ENCODE measurements around the gene BCL11B.

The BCL11B gene

DNA sequence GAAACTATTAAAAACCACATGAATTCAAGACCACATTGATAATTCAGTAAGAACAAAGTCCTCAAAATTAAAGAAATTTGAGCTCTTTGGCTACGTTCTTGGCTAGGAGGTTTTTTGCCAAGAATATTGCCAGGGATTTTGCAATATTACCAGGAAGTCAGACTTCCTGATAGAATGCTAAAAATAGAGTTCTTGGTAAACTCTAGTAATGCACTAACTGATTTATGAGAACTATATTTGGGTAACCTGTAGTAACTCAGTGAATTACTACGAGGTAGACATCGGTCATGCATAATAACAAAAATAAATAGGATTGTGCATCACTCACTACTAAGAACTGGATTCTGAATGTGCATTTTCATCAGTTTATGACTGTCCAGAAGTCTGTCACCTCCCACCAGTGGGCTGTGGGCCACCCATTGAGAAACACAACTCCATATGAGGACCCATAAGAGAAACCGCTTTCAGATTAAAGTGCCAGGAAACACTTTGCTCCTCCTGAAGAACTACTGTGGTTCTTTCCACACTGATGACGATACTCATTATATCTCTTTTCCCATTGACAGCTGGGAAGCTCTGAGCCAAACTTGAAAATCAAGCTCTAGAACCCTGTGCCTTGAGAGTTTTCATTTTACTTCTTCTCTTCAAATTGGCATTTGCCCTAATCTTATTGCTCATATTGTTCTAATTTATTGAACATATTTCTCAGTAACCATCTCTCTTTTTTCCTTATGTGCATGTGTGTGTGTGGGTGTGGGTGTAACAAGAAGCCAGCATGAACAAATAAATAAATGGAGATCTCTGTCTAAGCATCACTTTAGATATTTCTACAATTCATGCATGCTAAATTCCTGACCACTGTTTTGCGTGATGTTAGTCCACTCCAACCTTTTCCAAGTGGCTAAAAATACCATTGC lies 116.6 kb downstream of the BCL11B start:
- DNase-seq = no peak

DNA sequence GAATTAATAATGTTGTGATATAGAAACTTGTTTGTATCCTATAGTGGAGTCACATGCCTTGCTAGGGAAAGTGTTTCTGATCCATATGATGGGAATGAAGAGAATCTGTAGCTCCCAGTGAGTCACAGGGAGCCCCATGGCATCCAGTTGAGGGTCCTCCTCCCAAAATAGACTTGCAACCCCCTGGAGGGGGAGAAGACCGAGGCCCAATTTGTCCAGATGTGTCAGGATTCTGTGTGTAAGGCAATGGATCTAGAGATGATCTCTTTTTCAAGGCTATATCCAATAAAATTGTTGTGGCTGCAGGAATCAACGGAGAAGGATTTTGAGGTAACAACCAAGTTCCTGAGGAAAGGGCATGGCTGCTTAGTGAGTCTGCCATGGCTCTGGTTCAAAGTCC lies 121.8 kb downstream of the BCL11B start:
- no peak for DNase-seq

GRCh38 chr14:99148861-99149610 lies 123.0 kb downstream of the BCL11B start:
- no peak for DNase-seq

- no peak for DNase-seq
Measured at GRCh38 chr14:99148131-99148530, 123.9 kb downstream of the BCL11B start.

- peak; percentile 9 for DNase-seq
Measured at GRCh38 chr14:99147366-99147740, 124.6 kb downstream of the BCL11B start.

- peak; percentile 26 for DNase-seq
Measured at GRCh38 chr14:99146616-99147365, 125.2 kb downstream of the BCL11B start.

GRCh38 chr14:99145307-99145706 lies 126.7 kb downstream of the BCL11B start:
- no peak for DNase-seq

DNA sequence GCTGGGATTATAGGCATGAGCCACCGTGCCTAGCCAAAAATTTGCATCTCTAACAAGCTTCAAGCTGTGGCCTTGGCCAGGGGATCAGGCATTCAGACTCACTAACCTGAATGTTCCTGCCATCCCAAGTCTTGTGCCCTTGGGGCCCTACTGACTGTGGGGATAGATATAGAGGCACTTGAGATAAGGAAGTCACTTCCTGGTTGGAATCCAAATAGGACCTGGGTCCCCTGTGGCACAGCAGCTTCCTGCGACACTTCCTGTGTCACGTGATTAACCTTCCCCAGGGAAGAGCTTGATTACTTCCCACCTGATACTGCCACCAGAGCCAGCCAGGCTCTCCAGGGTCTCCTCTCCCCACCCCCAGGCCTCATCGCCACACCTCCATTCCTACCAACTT lies 128.2 kb downstream of the BCL11B start:
- peak; percentile 12 for DNase-seq

- DNase-seq = peak; percentile 12
Measured at GRCh38 chr14:99143126-99143525, 128.9 kb downstream of the BCL11B start.

GRCh38 chr14:99141236-99141635 lies 130.8 kb downstream of the BCL11B start:
- DNase-seq = peak; percentile 29

- DNase-seq = peak; percentile 12
Measured at GRCh38 chr14:99138999-99139865, 132.8 kb downstream of the BCL11B start.

DNA sequence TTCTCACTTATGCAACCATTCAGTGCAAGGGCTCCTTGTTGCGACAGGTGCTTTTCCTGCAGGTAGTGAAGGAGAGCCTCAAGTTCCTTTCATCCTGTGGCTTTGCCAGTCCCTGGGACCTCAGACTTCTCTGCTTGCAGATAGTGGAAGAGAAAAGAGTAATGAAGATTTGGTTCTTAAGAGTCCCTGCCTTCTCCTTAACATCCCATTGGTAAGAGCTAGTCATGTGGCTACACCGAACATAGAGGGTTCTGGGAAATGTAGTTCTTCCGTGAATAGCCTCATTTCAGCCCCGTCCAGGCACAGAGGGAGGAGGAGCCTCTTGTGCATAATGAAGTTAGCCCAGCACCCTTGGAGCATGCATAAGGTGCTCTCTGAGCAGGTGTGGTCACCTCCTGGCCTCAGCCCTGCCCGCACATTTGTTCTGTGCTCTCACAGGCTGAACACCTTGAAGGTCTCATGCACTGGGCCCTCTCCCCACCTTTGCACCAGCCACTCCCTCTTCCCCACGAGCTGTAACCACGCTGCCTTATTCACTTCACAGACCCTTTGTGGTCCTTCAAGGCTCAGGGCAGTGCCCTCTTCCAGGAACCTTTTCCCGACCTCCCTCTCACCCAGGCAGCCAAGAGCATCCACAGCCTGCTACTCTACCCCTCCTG lies 134.0 kb downstream of the BCL11B start:
- DNase-seq = peak; percentile 37

GRCh38 chr14:99137001-99137700 lies 134.8 kb downstream of the BCL11B start:
- peak; percentile 39 for DNase-seq

DNA sequence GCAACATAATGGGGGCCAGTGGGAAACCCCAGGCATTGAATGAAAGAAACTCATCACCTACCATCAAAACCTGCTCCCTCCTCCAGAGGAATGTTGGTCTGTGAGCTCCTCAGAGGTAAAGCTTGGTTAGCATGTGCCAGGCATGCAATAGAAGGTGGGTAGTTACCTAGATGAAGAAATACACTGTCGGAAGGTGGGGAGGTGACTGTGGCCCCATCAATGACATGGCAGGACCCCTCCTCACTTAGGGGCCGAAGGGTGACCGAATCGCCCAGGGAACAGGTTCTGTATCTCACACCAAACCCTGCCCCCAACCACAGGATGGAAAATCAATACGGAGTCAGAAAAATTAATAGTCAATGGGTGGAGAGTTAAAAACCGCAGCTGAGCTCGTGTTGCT lies 135.6 kb downstream of the BCL11B start:
- DNase-seq = peak; percentile 9

- DNase-seq = peak; percentile 10
Measured at GRCh38 chr14:99136047-99136400, 136.0 kb downstream of the BCL11B start.

GRCh38 chr14:99134516-99135046 lies 137.4 kb downstream of the BCL11B start:
- DNase-seq = peak; percentile 29

GRCh38 chr14:99133636-99134515 lies 138.1 kb downstream of the BCL11B start:
- peak; percentile 23 for DNase-seq

DNA sequence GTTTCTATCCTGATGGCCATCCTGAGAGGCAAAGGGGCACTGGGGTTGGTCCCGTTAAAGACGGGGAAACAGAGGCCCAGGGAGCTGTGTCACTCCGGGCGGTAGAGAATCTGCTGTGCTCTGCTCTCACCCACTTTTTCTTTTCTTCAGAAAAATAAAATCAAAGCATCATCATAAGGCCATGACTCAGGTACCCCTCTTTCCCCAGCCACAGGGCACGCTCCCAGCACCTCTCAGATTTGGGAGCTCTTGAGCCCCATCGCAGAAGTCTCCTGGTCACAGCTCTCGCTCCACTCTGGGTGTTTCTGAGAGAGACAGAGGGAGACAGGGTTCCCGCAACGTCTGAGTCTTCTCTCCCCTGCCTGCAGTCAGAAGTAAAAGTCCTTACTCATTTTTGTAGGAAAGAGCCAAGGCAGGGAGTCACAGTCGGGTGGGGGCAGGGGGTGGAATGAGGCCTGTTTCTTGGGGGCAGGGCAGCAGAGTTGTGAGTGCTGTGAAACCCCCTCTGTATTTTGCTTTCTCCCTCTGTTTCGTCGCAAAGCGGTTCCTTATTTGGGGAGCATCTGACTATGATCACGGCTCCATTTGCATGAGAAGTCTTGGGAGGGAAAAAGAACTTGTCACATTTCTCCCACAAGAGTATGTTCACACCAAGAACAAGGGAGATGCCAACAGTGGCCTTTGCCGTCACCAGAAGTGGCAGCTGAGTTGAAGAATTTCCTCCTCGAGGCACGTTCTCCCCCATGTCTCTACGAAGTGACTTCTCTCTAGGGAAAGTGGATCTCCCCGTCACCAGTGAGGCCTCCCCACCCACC lies 139.0 kb downstream of the BCL11B start:
- peak; percentile 36 for DNase-seq
